GM12878 (cell line): ENCODE data around the gene NUMB. TPM values are rescaled to one million over a fixed set of nuclear protein-coding genes. Genes with fewer than 3 reads are reported as not detected.

ENCODE experiments used
- ATF7 ChIP-seq: fragments of 450-650 bp; IDR thresholded peaks from 2 replicates; pipeline ENCODE4 v1.6.1; 2016; ENCODE audit warnings: low read depth, mild to moderate bottlenecking
- CBFB ChIP-seq: IDR thresholded peaks from 2 replicates; pipeline ENCODE4 v1.6.1; 2016; ENCODE audit warnings: antibody characterized with exemption, low read depth
- CBX3 ChIP-seq: fragments of 200-600 bp; sonication (generic); IDR thresholded peaks from 2 replicates; pipeline ENCODE4 v1.6.1; 2016; ENCODE audit warnings: low read depth, borderline replicate concordance
- CHD1 ChIP-seq: IDR thresholded peaks from 2 replicates; pipeline ENCODE4 v1.6.1; 2012; ENCODE audit warnings: low read depth, low read length, improper control_type of control experiment
- CREM ChIP-seq: IDR thresholded peaks from 2 replicates; pipeline ENCODE4 v1.6.1; 2014; ENCODE audit warnings: antibody characterized with exemption, low read depth
- FOS ChIP-seq: IDR thresholded peaks from 3 replicates; pipeline ENCODE4 v1.6.1; 2011; ENCODE audit warnings: borderline replicate concordance; ENCODE audit not compliant: insufficient read length; ENCODE audit errors: extremely low read depth
- FOXK2 ChIP-seq: fragments of 450-650 bp; IDR thresholded peaks from 2 replicates; pipeline ENCODE4 v1.6.1; 2017; ENCODE audit warnings: mild to moderate bottlenecking, moderate library complexity
- HDAC6 ChIP-seq: fragments of 200-600 bp; sonication (generic); IDR thresholded peaks from one replicate; pipeline ENCODE4 v1.8.0; 2017; ENCODE audit warnings: antibody characterized with exemption; ENCODE audit not compliant: unreplicated experiment
- IKZF2 ChIP-seq, 2 experiments: fragments of 450-650 bp; IDR thresholded peaks; 2 replicates each; pipeline ENCODE4 v1.6.1; 2017; ENCODE audit warnings: mild to moderate bottlenecking in 2 of 2, moderate library complexity in 2 of 2
- MEF2B ChIP-seq: fragments of 450-650 bp; IDR thresholded peaks from 2 replicates; pipeline ENCODE4 v1.6.1; 2018; ENCODE audit warnings: mild to moderate bottlenecking, moderate library complexity; ENCODE audit not compliant: partially characterized antibody, poor library complexity, severe bottlenecking
- NFIC ChIP-seq: IDR thresholded peaks from 2 replicates; pipeline ENCODE4 v1.6.1; 2012; ENCODE audit warnings: low read depth, mild to moderate bottlenecking, inconsistent platforms, low read length, moderate library complexity
- NR2C1 ChIP-seq: fragments of 450-650 bp; IDR thresholded peaks from 2 replicates; pipeline ENCODE4 v1.6.1; 2017; ENCODE audit warnings: antibody characterized with exemption, mild to moderate bottlenecking, moderate library complexity
- NR2F1 ChIP-seq: fragments of 450-650 bp; conservative IDR thresholded peaks from 2 replicates; pipeline ENCODE4 v1.6.1; 2017; ENCODE audit warnings: mild to moderate bottlenecking
- PAX8 ChIP-seq: fragments of 450-650 bp; IDR thresholded peaks from 2 replicates; pipeline ENCODE4 v1.6.1; 2017; ENCODE audit warnings: mild to moderate bottlenecking, moderate library complexity
- RB1 ChIP-seq: fragments of 450-650 bp; formaldehyde crosslinking; IDR thresholded peaks from 2 replicates; pipeline ENCODE4 v1.6.1; 2017; ENCODE audit warnings: mild to moderate bottlenecking, borderline replicate concordance
- SMC3 ChIP-seq: IDR thresholded peaks from 2 replicates; pipeline ENCODE4 v1.6.1; 2011; ENCODE audit warnings: low read length, improper control_type of control experiment, borderline replicate concordance
- SPI1 ChIP-seq: IDR thresholded peaks from 2 replicates; pipeline ENCODE4 v1.6.1; 2011; ENCODE audit warnings: low read depth, mild to moderate bottlenecking, low read length, moderate library complexity, borderline replicate concordance; ENCODE audit not compliant: insufficient read depth
- SREBF2 ChIP-seq: IDR thresholded peaks from 2 replicates; pipeline ENCODE4 v1.6.1; 2012; ENCODE audit warnings: mild to moderate bottlenecking, low read length
- SUZ12 ChIP-seq: fragments of 200-600 bp; sonication (generic); IDR thresholded peaks from one replicate; pipeline ENCODE4 v1.6.1; 2018; ENCODE audit warnings: antibody characterized with exemption, mild to moderate bottlenecking; ENCODE audit not compliant: unreplicated experiment
- TARDBP ChIP-seq: IDR thresholded peaks from 2 replicates; pipeline ENCODE4 v1.6.1; 2016; ENCODE audit warnings: borderline replicate concordance
- TCF3 ChIP-seq: IDR thresholded peaks from 2 replicates; pipeline ENCODE4 v1.6.1; 2012; ENCODE audit warnings: low read depth, mild to moderate bottlenecking, low read length, borderline replicate concordance; ENCODE audit not compliant: insufficient read depth
- USF1 ChIP-seq: IDR thresholded peaks from 2 replicates; pipeline ENCODE4 v1.6.1; 2011; ENCODE audit warnings: borderline replicate concordance, low read depth, mild to moderate bottlenecking, moderate library complexity, mixed read lengths, low read length; ENCODE audit not compliant: insufficient read depth; ENCODE audit errors: extremely low read length
- ZNF207 ChIP-seq: fragments of 450-650 bp; IDR thresholded peaks from 2 replicates; pipeline ENCODE4 v1.6.1; 2014; ENCODE audit warnings: antibody characterized with exemption, mild to moderate bottlenecking, borderline replicate concordance
- ZSCAN29 ChIP-seq: fragments of 450-650 bp; IDR thresholded peaks from 2 replicates; pipeline ENCODE4 v1.6.1; 2017; ENCODE audit warnings: mild to moderate bottlenecking, moderate library complexity
- polyA plus RNA-seq, 11 experiments: library from polyadenylated mRNA; depleted of rRNA in 4 of 11; unstranded in 6 of 11; stranded (reverse) in 5 of 11; fragments of >200 nt; fragmentation: Nextera tagmentation in 4 of 11; fragmentation: Illumina TruSeq in 1 of 11; extraction: Ambion mirVana in 4 of 11; extraction: Trizol in 1 of 11; gene quantifications; 1 replicate in 1 of 11; 2 replicates in 10 of 11; pipeline versions ENCODE4 v1.2.1 to v1.2.3, GENCODE V29; 2011 to 2016; ENCODE audit warnings: inconsistent platforms in 2 of 11, missing spikeins in 2 of 11, low read depth in 1 of 11
- total RNA-seq, 4 experiments: library from RNA; depleted of rRNA in 3 of 4; stranded (reverse); fragments of >200 nt in 3 of 4; fragmentation: Illumina TruSeq in 1 of 4; extraction: Trizol in 1 of 4; gene quantifications; 2 replicates each; pipeline versions ENCODE4 v1.2.1 to v1.2.3, GENCODE V29; 2013 to 2021
- TF ChIP-seq, protein P1 (sequence below): IDR thresholded peaks from 2 replicates; pipeline ENCODE4 v1.6.1; 2011; ENCODE audit warnings: low read depth, low read length, improper control_type of control experiment, borderline replicate concordance
- TF ChIP-seq, protein P2 (sequence below): IDR thresholded peaks from 2 replicates; pipeline ENCODE4 v1.6.1; 2012; ENCODE audit warnings: improper control_type of control experiment, low read depth, low read length; ENCODE audit not compliant: insufficient replicate concordance

Gene NUMB
- total and polyA plus RNA-seq, 10 of the 15 experiments (the other 5 are each of a cell fraction or from before 2014, with no cell fraction given): 22.0 to 147 (median 48.9) TPM

GRCh38 chr14:73245480-73246325 lies 212.6 kb downstream of the NUMB start (continued):
- TF ChIP-seq USF1 (no peak), CBFB (no peak), MEF2B (no peak), CBX3 (no peak), FOS (no peak), ATF7 (no peak), SMC3 (no peak), RB1 (no peak), ZSCAN29 (no peak), NR2F1 (no peak), NR2C1 (no peak), IKZF2 (IDR thresholded peaks at IDR 0.05) (peak; percentile 51 to 61; a peak in 3 of 4 replicates), TARDBP (no peak), CHD1 (no peak), CREM (no peak), ZNF207 (no peak), HDAC6 (no peak), NFIC (no peak), TCF3 (no peak), SPI1 (peak; percentile 47; the same call in 1 of the 2 replicates), FOXK2 (no peak), PAX8 (no peak), SUZ12 (no peak), SREBF2 (no peak)
- TF ChIP-seq, protein P1, sequence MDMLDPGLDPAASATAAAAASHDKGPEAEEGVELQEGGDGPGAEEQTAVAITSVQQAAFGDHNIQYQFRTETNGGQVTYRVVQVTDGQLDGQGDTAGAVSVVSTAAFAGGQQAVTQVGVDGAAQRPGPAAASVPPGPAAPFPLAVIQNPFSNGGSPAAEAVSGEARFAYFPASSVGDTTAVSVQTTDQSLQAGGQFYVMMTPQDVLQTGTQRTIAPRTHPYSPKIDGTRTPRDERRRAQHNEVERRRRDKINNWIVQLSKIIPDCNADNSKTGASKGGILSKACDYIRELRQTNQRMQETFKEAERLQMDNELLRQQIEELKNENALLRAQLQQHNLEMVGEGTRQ: no peak
- TF ChIP-seq, protein P2, sequence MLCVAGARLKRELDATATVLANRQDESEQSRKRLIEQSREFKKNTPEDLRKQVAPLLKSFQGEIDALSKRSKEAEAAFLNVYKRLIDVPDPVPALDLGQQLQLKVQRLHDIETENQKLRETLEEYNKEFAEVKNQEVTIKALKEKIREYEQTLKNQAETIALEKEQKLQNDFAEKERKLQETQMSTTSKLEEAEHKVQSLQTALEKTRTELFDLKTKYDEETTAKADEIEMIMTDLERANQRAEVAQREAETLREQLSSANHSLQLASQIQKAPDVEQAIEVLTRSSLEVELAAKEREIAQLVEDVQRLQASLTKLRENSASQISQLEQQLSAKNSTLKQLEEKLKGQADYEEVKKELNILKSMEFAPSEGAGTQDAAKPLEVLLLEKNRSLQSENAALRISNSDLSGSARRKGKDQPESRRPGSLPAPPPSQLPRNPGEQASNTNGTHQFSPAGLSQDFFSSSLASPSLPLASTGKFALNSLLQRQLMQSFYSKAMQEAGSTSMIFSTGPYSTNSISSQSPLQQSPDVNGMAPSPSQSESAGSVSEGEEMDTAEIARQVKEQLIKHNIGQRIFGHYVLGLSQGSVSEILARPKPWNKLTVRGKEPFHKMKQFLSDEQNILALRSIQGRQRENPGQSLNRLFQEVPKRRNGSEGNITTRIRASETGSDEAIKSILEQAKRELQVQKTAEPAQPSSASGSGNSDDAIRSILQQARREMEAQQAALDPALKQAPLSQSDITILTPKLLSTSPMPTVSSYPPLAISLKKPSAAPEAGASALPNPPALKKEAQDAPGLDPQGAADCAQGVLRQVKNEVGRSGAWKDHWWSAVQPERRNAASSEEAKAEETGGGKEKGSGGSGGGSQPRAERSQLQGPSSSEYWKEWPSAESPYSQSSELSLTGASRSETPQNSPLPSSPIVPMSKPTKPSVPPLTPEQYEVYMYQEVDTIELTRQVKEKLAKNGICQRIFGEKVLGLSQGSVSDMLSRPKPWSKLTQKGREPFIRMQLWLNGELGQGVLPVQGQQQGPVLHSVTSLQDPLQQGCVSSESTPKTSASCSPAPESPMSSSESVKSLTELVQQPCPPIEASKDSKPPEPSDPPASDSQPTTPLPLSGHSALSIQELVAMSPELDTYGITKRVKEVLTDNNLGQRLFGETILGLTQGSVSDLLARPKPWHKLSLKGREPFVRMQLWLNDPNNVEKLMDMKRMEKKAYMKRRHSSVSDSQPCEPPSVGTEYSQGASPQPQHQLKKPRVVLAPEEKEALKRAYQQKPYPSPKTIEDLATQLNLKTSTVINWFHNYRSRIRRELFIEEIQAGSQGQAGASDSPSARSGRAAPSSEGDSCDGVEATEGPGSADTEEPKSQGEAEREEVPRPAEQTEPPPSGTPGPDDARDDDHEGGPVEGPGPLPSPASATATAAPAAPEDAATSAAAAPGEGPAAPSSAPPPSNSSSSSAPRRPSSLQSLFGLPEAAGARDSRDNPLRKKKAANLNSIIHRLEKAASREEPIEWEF: no peak
